SHP77 treated with DMSO at 0.1 percent for 48 hours (cell line): ENCODE measurements around the gene PTPRA.
"Not testable (repeated sequence)": the region's sequence is repeated elsewhere in the genome, so short reads cannot be mapped to it uniquely, and the experiment has no call there.

ENCODE experiments used
- DNase-seq: peaks from one replicate; lab custom pipeline; 2025; lab: John Stamatoyannopoulos, UW

PTPRA gene

GRCh38 chr20:3073251-3073643, 200.0 kb downstream of the PTPRA start:
- DNase-seq = not testable (repeated sequence)

- no peak for DNase-seq
Measured at GRCh38 chr20:3074812-3075211, 201.5 kb downstream of the PTPRA start.

- DNase-seq = not testable (repeated sequence)
Measured at GRCh38 chr20:3075315-3075714, 202.0 kb downstream of the PTPRA start.

- DNase-seq = no peak
Measured at GRCh38 chr20:3077618-3078134, 204.4 kb downstream of the PTPRA start.

GRCh38 chr20:3080939-3081388, 207.7 kb downstream of the PTPRA start:
- no peak for DNase-seq

- DNase-seq = no peak
Measured at GRCh38 chr20:3081641-3082040, 208.4 kb downstream of the PTPRA start.

- DNase-seq = no peak
Measured at GRCh38 chr20:3082306-3082951, 209.1 kb downstream of the PTPRA start.

GRCh38 chr20:3082955-3083952, 210.0 kb downstream of the PTPRA start:
- DNase-seq = no peak

- DNase-seq = no peak
Measured at GRCh38 chr20:3084283-3084985, 211.2 kb downstream of the PTPRA start, which contains the start of gene AVP. Gene AVP, minus strand, starts transcription at chr20:3084724. Its CDS starts 50 bp downstream, at chr20:3084674.

- DNase-seq = no peak
Measured at GRCh38 chr20:3084986-3085360, 211.7 kb downstream of the PTPRA start.

GRCh38 chr20:3085571-3086072, 212.3 kb downstream of the PTPRA start:
- no peak for DNase-seq

- DNase-seq = no peak
Measured at GRCh38 chr20:3088031-3088430, 214.8 kb downstream of the PTPRA start.
